GM12873 (cell line): ENCODE measurements around the gene QRICH2.

Experiments used
- TF ChIP-seq, protein P1 (sequence below): IDR thresholded peaks from 2 replicates; pipeline ENCODE4 v1.5.1; 2012; ENCODE audit warnings: low read depth, mild to moderate bottlenecking, moderate library complexity, low read length, control low read depth; ENCODE audit not compliant: insufficient read depth; ENCODE audit errors: missing control alignments

The QRICH2 gene

DNA sequence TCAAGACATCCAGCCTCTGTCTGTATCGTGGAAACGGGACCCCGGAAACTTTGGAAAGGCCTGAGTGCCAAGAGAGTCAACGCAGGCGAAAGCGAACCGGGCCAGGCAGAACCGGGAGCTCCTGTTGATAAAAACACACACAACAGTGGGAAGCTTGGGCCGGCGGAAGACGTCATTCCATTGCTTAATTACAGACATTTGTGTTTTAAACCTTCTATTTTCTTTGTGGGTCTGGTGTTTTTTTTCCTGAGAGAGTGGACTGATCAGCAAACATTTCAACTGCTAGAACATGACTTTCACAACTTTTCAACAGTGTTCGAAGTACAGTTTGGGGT lies 66.9 kb downstream of the QRICH2 start:
- TF ChIP-seq, protein P1, sequence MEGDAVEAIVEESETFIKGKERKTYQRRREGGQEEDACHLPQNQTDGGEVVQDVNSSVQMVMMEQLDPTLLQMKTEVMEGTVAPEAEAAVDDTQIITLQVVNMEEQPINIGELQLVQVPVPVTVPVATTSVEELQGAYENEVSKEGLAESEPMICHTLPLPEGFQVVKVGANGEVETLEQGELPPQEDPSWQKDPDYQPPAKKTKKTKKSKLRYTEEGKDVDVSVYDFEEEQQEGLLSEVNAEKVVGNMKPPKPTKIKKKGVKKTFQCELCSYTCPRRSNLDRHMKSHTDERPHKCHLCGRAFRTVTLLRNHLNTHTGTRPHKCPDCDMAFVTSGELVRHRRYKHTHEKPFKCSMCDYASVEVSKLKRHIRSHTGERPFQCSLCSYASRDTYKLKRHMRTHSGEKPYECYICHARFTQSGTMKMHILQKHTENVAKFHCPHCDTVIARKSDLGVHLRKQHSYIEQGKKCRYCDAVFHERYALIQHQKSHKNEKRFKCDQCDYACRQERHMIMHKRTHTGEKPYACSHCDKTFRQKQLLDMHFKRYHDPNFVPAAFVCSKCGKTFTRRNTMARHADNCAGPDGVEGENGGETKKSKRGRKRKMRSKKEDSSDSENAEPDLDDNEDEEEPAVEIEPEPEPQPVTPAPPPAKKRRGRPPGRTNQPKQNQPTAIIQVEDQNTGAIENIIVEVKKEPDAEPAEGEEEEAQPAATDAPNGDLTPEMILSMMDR, result no peak

DNA sequence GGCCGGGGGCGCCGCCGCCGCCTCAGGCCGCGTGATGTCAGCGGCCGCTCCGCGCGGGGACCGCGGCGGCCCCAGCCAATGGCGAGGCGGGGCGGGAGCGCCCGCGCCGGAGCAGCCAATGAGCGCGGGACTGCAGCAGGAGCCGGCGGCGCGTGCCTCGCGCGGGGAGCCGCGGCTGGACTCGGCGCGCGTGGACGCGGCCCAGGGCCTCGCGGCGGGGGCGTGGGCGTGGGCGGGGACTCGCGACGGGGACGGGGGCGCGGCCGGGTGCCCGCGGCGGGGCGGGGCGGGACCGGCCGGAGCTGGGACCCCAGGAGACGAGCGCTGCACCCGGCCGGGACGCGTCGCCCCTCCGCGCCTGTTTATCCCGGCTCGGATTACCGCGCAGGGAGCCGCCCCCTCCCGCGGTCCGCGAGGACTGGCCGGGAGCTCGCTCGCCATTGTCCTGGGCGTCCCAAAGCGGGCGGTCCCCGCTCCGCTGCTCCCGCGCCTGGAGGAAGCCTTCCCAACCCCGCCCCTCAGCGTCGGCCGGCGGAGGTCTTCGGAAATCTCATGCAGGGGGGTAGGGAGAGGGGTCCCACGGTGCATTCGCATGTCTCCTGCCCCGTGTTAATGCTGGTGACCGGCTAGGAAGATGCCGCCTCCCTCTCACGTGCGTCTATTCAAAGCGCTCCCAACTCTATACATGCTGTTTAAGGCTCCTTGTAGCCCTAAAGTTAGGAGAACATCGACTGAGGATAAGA lies 67.4 kb downstream of the QRICH2 start, which contains the start of gene RNF157:
RNF157 (minus strand) TSS at position 33 of the 743 bp plus-strand sequence. CDS start 253 bp downstream, outside the sequence.
- TF ChIP-seq, protein P1, result no peak

DNA sequence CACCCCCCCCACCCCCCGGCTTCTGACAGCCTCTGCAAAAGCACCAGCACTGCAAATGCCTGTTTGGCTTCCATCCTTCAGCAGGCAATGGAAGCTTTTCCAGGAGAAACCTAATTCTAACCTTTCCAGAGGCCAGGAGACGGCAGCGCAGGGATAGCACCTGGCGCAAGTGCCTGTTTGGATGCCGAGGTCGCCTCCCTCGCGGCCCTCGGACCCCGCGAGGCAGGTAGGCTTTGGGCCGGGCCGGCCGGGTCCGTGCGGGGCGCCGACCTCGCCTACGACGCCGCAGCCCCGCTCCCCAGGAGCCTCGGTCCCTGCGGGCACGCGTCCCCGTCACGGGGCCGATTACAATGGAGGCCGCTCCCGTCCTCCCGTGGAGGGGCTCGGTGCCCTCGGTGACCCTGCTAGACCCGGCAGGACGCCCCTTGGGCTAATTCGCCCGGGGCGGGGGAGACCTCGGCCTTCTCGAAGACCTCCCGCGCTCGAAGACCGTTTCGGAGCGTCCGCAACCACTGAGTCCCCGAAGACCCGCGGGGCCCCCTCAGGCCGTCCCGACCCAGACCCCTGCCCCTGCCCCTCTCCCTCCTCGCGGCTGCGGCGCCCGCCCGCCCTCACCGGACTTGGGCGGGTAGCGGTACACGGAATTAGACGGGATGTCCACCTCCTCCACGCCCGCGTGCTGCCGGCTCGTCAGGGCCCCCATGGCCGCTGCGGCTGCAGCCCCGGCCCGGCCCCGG lies 68.4 kb downstream of the QRICH2 start:
- TF ChIP-seq, protein P1, result no peak

DNA sequence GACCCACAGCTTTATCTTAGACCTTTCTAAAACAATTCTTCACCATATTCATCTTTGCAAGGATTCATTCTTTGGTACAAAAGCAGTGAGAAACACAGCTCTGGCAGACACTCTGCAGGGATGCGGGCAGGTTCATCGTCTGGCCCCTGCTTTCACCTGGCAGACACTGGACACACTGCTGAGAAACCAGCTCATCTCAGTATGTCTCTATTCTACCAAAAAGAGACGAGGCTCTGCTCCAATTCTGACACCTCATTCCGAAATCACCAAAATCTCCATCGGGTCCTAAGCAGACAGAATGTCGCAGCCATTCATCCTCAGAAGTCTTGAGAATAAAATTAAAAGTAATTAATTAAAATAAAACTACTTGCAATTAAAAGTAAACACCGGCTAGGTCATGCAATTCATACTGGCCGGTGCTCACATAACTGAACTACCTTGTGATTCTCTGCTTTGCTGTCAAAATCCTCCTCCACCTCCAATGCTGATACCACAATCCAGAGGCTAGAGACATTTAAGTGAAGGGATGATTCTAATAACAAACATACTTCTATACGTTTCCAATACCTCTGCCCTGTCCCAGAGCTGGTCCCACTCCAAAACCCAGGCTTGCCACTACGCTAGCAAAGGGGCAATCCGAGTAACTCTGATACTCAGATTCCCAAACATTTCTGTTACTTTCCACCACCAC lies 69.1 kb downstream of the QRICH2 start:
- TF ChIP-seq, protein P1, result no peak

DNA sequence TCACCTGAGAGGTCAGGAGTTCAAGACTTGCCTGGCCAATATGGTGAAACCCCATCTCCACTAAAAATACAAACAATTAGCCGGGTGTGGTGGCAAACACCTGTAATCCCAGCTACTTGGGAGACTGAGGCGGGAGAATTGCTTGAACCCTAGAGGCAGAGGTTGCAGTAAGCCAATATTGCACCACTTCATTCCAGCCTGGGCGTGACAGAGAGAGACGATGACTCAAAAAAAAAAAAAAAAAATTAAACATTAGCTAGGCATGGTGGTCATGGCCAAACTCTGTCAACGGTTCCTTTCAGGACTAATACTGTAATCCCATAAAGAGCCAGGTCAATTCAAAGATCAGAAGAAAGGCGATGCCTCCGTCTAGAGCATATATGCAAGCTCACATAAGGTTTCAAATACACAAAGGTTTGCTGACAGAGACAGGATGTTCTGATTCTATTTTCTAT lies 70.2 kb downstream of the QRICH2 start:
- TF ChIP-seq, protein P1, result no peak

DNA sequence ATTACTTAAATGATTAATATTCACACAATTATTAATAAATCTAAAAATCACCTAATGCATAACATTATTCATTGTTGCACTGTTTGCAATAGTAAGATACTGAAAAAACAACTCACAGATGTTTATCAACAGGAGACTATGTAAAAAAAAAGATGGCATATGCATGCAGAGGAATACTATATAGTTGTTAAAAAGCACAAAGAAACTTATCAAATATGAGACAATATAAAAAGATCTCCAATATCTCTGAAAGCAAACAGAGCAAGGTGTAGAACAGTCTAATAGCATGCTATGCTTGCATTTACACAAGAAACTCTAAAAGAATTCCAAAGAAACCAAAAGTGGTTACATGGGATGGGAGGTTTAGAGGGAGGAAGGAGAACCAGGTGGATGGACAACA lies 71.5 kb downstream of the QRICH2 start:
- TF ChIP-seq, protein P1, result no peak

DNA sequence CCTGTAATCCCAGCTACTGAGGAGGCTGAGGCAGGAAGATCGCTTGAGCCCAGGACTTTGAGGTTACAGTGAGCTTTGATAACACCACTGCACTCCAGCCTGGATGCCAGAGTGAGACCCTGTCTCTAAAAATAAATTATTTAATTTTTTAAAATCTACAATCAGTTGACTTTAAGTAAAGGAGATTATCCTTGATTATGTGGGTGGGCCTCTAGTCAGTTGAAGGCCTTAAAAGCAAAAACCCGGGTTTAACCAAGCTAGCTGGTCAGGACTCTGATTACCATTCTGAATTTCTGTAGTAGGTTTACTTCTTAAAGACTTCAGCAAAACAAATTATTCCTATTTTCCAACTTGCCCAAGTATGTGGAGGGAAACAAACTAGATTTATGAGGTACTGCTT lies 72.2 kb downstream of the QRICH2 start:
- TF ChIP-seq, protein P1, result no peak
